ENCODE measurements around the gene RASAL3.

Gene RASAL3

GRCh38 chr19:15448778-15449619, 15.3 kb downstream of the RASAL3 start:
- DNase-seq: no peak

GRCh38 chr19:15448044-15448777, 16.1 kb downstream of the RASAL3 start:
- DNase-seq: no peak

GRCh38 chr19:15447057-15447456, 17.3 kb downstream of the RASAL3 start:
- DNase-seq: no peak

GRCh38 chr19:15445807-15446376, 18.5 kb downstream of the RASAL3 start:
- DNase-seq: no peak

- DNase-seq: no peak
These were observed 19.1 kb downstream of the RASAL3 start for GRCh38 chr19:15445227-15445605.

GRCh38 chr19:15444505-15445226, 19.7 kb downstream of the RASAL3 start:
- no peak for DNase-seq

- DNase-seq: no peak
These were observed 20.5 kb downstream of the RASAL3 start for GRCh38 chr19:15443838-15444237.

GRCh38 chr19:15443325-15443724, 21.0 kb downstream of the RASAL3 start:
- DNase-seq: no peak

GRCh38 chr19:15442142-15442920, 22.0 kb downstream of the RASAL3 start:
- DNase-seq: no peak

GRCh38 chr19:15441317-15441716, 23.0 kb downstream of the RASAL3 start:
- no peak for DNase-seq

GRCh38 chr19:15439821-15440641, 24.3 kb downstream of the RASAL3 start:
- no peak for DNase-seq

GRCh38 chr19:15439078-15439799, 25.1 kb downstream of the RASAL3 start:
- DNase-seq: no peak

GRCh38 chr19:15438577-15438976, 25.8 kb downstream of the RASAL3 start:
- DNase-seq: no peak

- no peak for DNase-seq
These were observed 26.2 kb downstream of the RASAL3 start for GRCh38 chr19:15438124-15438496.

GRCh38 chr19:15437355-15438123, 26.8 kb downstream of the RASAL3 start:
- no peak for DNase-seq

- DNase-seq: no peak
These were observed 27.6 kb downstream of the RASAL3 start for GRCh38 chr19:15436826-15437110.

GRCh38 chr19:15436012-15436825, 28.1 kb downstream of the RASAL3 start:
- DNase-seq: no peak

GRCh38 chr19:15433519-15434069, 30.8 kb downstream of the RASAL3 start:
- DNase-seq: no peak

Measured in NCI-H2081 treated with DMSO at 0.1 percent for 48 hours (cell line).